ENCODE data around the gene PRPF39. TPM values are rescaled to one million over a fixed set of nuclear protein-coding genes. Genes with fewer than 3 reads are reported as not detected.

The PRPF39 gene
- total RNA-seq, 4 donors from 2014 or later = 11.3 to 35.1 (median 18.9) TPM

GRCh38 chr14:45118594-45118993 lies 34.7 kb downstream of the PRPF39 start:
- Histone ChIP-seq H3K4me3 (no peak overlapping the region), H3K27ac (no peak overlapping the region), H3K4me1 (no peaks in the 10 kb centered on the region), H3K27me3 (no peaks in the 10 kb centered on the region), H3K9me3 (no peaks in the 10 kb centered on the region), H3K36me3 (peaks cover 6 to 97% of the 10 kb centered on the region in 2 donors)
- WGBS, 2 donors (ENCODE audit: low coverage in 1 of 2) = 58 to 84% methylated on average over 2 to 6 of the region's 6 CpGs
- TF ChIP-seq EP300 (IDR thresholded peaks at IDR 0.05) (no peak), POLR2AphosphoS5 (IDR thresholded peaks at IDR 0.05) (no peak), CTCF (IDR thresholded peaks at IDR 0.05) (no peak), POLR2A (IDR thresholded peaks at IDR 0.05) (no peak)
- ATAC-seq = no peak

GRCh38 chr14:45120096-45120495 lies 36.2 kb downstream of the PRPF39 start:
- Histone ChIP-seq H3K4me3 (no peak overlapping the region), H3K27ac (no peak overlapping the region), H3K9me3 (no peaks in the 10 kb centered on the region), H3K27me3 (no peaks in the 10 kb centered on the region), H3K36me3 (peaks cover 3 to 98% of the 10 kb centered on the region in 2 donors), H3K4me1 (no peaks in the 10 kb centered on the region)
- 73 to 82% methylated on average over 1 of the region's 1 CpG for WGBS, 2 donors (ENCODE audit: low coverage in 1 of 2)
- no peak for TF ChIP-seq CTCF (IDR thresholded peaks at IDR 0.05)
- TF ChIP-seq POLR2AphosphoS5 (IDR thresholded peaks at IDR 0.05) = no peak
- no peak for TF ChIP-seq EP300 (IDR thresholded peaks at IDR 0.05)
- TF ChIP-seq POLR2A (IDR thresholded peaks at IDR 0.05) = no peak
- ATAC-seq = no peak

GRCh38 chr14:45123271-45123670 lies 39.4 kb downstream of the PRPF39 start:
- Histone ChIP-seq H3K36me3 (peaks cover 3 to 98% of the 10 kb centered on the region in 2 donors), H3K9me3 (no peaks in the 10 kb centered on the region), H3K4me3 (no peak overlapping the region), H3K4me1 (no peaks in the 10 kb centered on the region), H3K27ac (no peak overlapping the region), H3K27me3 (no peaks in the 10 kb centered on the region)
- 87 to 100% methylated on average over 2 to 3 of the region's 3 CpGs for WGBS, 2 donors (ENCODE audit: low coverage in 1 of 2)
- ATAC-seq = no peak
- TF ChIP-seq POLR2A (IDR thresholded peaks at IDR 0.05) (no peak), EP300 (IDR thresholded peaks at IDR 0.05) (no peak), POLR2AphosphoS5 (IDR thresholded peaks at IDR 0.05) (no peak), CTCF (IDR thresholded peaks at IDR 0.05) (no peak)

GRCh38 chr14:45125754-45126153 lies 41.8 kb downstream of the PRPF39 start:
- TF ChIP-seq EP300 (IDR thresholded peaks at IDR 0.05) (no peak), POLR2AphosphoS5 (IDR thresholded peaks at IDR 0.05) (no peak), POLR2A (IDR thresholded peaks at IDR 0.05) (no peak), CTCF (IDR thresholded peaks at IDR 0.05) (no peak)
- Histone ChIP-seq H3K4me3 (no peak overlapping the region), H3K27ac (no peak overlapping the region), H3K4me1 (peaks cover 0 to 14% (median 0%) of the 10 kb centered on the region in 3 donors), H3K36me3 (peaks cover 3 to 86% of the 10 kb centered on the region in 2 donors), H3K9me3 (no peaks in the 10 kb centered on the region), H3K27me3 (no peaks in the 10 kb centered on the region)
- no peak for ATAC-seq
- WGBS, 2 donors (ENCODE audit: low coverage in 1 of 2) = 86% methylated on average over 2 of the region's 2 CpGs; no CpG with 5 or more reads in 1 of the 2 donors

- no peaks in the 10 kb centered on the region for H3K27me3 ChIP-seq
- no peak overlapping the region for H3K27ac ChIP-seq
- peaks cover 0 to 38% (median 3%) of the 10 kb centered on the region in 3 donors for H3K4me1 ChIP-seq
- H3K9me3 ChIP-seq = no peaks in the 10 kb centered on the region
- WGBS, 2 donors (ENCODE audit: low coverage in 1 of 2) = 85 to 90% methylated on average over 1 of the region's 1 CpG
- H3K36me3 ChIP-seq = peaks cover 0 to 54% of the 10 kb centered on the region in 2 donors
- TF ChIP-seq POLR2A (IDR thresholded peaks at IDR 0.05) = no peak
- TF ChIP-seq CTCF (IDR thresholded peaks at IDR 0.05) = no peak
- no peak for TF ChIP-seq POLR2AphosphoS5 (IDR thresholded peaks at IDR 0.05)
- TF ChIP-seq EP300 (IDR thresholded peaks at IDR 0.05) = no peak
- H3K4me3 ChIP-seq = no peak overlapping the region
- ATAC-seq = no peak
Observed at GRCh38 chr14:45128963-45129629, 45.2 kb downstream of the PRPF39 start.

All from gastroesophageal sphincter (tissue), 4 donors.